ENCODE measurements around the gene MRGPRE.

MRGPRE gene

DNA sequence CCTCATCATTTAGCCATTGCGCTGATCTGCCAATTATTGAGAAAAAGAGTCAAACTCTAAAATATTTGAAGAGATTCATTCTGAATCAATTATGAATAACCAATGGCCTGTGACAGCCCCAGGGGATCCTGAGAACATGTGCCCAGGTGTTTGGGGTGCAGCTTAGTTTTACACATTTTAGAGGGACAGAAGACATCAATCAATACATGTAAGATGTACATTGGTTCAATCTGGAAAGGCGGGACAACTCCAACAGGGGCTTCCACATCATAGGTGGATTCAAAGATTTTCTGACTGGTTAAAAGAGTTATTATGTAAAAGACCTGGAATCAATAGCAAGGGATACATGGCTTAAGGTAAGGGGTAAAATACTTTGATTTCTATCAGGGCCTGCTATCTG is 4.9 kb upstream of the MRGPRE start:
- Histone ChIP-seq H3K4me3 (no peak overlapping the region), H3K27ac (no peak overlapping the region)
- DNase-seq (ENCODE audit: low spot score), result no peak
- TF ChIP-seq CTCF (IDR thresholded peaks at IDR 0.05), result no peak

DNA sequence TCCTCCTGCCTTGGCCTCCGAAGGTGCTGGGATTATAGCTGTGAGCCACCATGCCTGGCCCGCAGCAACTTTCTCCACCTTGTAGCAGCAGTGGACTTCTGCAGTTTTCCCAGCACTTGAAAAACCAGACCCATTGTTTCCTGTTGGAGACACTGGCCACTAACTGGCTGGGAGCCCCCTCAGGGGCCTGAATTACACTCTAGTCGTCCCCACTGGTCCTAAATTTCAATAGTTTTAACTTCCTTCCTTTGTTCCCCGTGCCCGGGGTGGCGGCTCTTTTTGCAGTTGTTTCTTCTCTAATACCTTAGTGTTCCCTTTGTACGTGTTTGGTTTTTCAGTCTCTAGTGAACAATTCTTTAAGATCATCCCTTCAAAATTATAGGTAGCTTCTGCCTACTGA is 2.6 kb upstream of the MRGPRE start:
- no peak for TF ChIP-seq CTCF (IDR thresholded peaks at IDR 0.05)
- no peak overlapping the region for H3K27ac ChIP-seq
- no peak overlapping the region for H3K4me3 ChIP-seq
- DNase-seq (ENCODE audit: low spot score), result no peak

DNA sequence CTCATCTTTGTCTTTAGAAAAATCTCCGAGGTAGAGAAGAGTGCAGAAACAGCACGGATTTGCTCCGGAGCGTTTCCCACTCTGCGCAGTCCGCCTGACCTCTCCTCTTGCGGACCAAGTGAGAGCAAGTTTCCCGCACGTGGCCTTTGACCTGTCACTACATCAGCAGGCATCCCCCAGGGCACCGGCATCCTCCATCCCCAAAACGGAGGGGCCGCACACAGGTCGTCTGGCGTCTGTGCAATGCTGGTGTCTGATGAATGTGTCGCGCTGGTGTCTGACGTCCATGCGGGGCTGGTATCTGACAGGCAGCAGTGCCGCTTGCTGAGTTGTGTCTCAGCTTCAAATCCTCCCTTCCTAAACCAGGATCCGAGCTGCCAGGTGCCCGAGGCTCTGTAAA is 739 bp upstream of the MRGPRE start:
- DNase-seq (ENCODE audit: low spot score), result no peak
- Histone ChIP-seq H3K4me3 (no peak overlapping the region), H3K27ac (no peak overlapping the region)
- no peak for TF ChIP-seq CTCF (IDR thresholded peaks at IDR 0.05)

DNA sequence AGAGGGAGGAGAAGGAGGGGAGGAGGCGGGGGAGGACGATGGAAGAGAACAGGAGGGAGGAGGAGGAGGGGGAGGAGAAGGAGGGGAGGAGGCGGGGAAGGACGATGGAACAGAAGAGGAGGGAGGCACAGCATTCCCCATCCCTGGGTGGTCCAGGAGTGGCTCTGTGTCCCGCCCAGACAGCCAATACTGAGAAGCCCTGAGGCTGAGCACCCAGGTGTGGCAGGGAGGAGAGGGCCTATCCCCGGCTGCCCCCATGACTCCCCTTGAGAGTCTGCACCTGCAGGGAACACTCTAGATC is 717 bp downstream of the MRGPRE start:
- Histone ChIP-seq H3K27ac (no peak overlapping the region), H3K4me3 (no peak overlapping the region)
- no peak for TF ChIP-seq CTCF (IDR thresholded peaks at IDR 0.05)
- no peak for DNase-seq (ENCODE audit: low spot score)

GRCh38 chr11:3230636-3231549 is 1.3 kb downstream of the MRGPRE start:
- no peak overlapping the region for H3K27ac ChIP-seq
- no peak for TF ChIP-seq CTCF (IDR thresholded peaks at IDR 0.05)
- no peak overlapping the region for H3K4me3 ChIP-seq
- no peak for DNase-seq (ENCODE audit: low spot score)

GRCh38 chr11:3229673-3230630 is 2.3 kb downstream of the MRGPRE start:
- TF ChIP-seq CTCF (IDR thresholded peaks at IDR 0.05), result no peak
- Histone ChIP-seq H3K4me3 (no peak overlapping the region), H3K27ac (no peak overlapping the region)
- no peak for DNase-seq (ENCODE audit: low spot score)
